Subcutaneous preadipocyte (primary cell): ENCODE measurements around the gene HOXC5. TPM values are rescaled to one million over a fixed set of nuclear protein-coding genes. Genes with fewer than 3 reads are reported as not detected.

Source experiments
- small RNA-seq: library from RNA; depleted of rRNA; stranded (forward); fragments of <200 nt; gene quantifications from one replicate; pipeline ENCODE3, GENCODE V24; 2012
- total RNA-seq: library from RNA; depleted of rRNA; stranded (reverse); fragments of >200 nt; gene quantifications from 2 replicates; pipeline ENCODE4 v1.2.3, GENCODE V29; 2012

The HOXC5 gene
- total RNA-seq, result 2.2 and 2.3 TPM in 2 replicates

GRCh38 chr12:54032627-54033100 lies at the start of gene HOXC5:
Gene HOXC5, plus strand, starts transcription at chr12:54033050. Its CDS starts 73 bp downstream, at chr12:54033123.

GRCh38 chr12:53984901-53985691 lies 47.8 kb upstream of the HOXC5 start, which contains the start of gene HOXC10:
Gene HOXC10, plus strand, starts transcription at chr12:53985146. Its CDS starts 114 bp downstream, at chr12:53985260.

GRCh38 chr12:54000116-54001114 lies 32.4 kb upstream of the HOXC5 start, which contains the start of gene HOXC9:
Gene HOXC9, plus strand, starts transcription at chr12:54000161. Its CDS starts 28 bp downstream, at chr12:54000189.

GRCh38 chr12:54028314-54029201 lies 4.3 kb upstream of the HOXC5 start, which contains the start of gene HOXC6:
Gene HOXC6, plus strand, starts transcription at chr12:54028440. Its CDS starts 82 bp downstream, at chr12:54028522.

GRCh38 chr12:54053751-54054741 lies 21.2 kb downstream of the HOXC5 start, which contains the start of gene HOXC4:
Gene HOXC4, plus strand, starts transcription at chr12:54053835. Its CDS starts 88 bp downstream, at chr12:54053923.

Small RNA genes lying within 50 kb of the gene (small RNA-seq; reads per million reads assigned to genes)
- gene HOXC5, result 0.33 reads per million, percentile 12 among the genes with 10 or more reads in this experiment
- 3.8 reads per million, percentile 90 among the genes with 10 or more reads in this experiment for gene MIR196A2
- 11.5 reads per million, percentile 96 among the genes with 10 or more reads in this experiment for gene MIR615

Other genes with a start within 250 kb of the HOXC5 start
- not detected in 2 replicates for gene HOXC13, start 94.2 kb upstream of the HOXC5 start, total RNA-seq
- gene HOXC12, start 78.1 kb upstream of the HOXC5 start, total RNA-seq, result not detected in 2 replicates
- gene HOXC11, start 59.9 kb upstream of the HOXC5 start, total RNA-seq, result 0.37 TPM in 1 of 2 replicates, not detected in the other
- gene HOTAIR, start 58.1 kb upstream of the HOXC5 start, total RNA-seq, result not detected in 2 replicates
- 6.6 TPM in 1 of 2 replicates, not detected in the other for gene HOXC10, start 47.9 kb upstream of the HOXC5 start, total RNA-seq
- 2.9 and 8.8 TPM in 2 replicates for gene HOXC9, start 32.9 kb upstream of the HOXC5 start, total RNA-seq
- 3.5 and 6.2 TPM in 2 replicates for gene HOXC8, start 24.1 kb upstream of the HOXC5 start, total RNA-seq
- 2.9 and 3.7 TPM in 2 replicates for gene HOXC6, start 4.6 kb upstream of the HOXC5 start, total RNA-seq
- 1.6 and 2.2 TPM in 2 replicates for gene HOXC4, start 20.8 kb downstream of the HOXC5 start, total RNA-seq
- 20.6 and 28.2 TPM in 2 replicates for gene SMUG1, start 155.9 kb downstream of the HOXC5 start, total RNA-seq
- 34.5 and 49.1 TPM in 2 replicates for gene CBX5, start 247.1 kb downstream of the HOXC5 start, total RNA-seq
- 323 and 341 TPM in 2 replicates for gene HNRNPA1, start 247.7 kb downstream of the HOXC5 start, total RNA-seq